Tibial artery (tissue), 4 donors: ENCODE measurements around the gene ASPA.
"Not testable (repeated sequence)": the region's sequence is repeated elsewhere in the genome, so short reads cannot be mapped to it uniquely, and the experiment has no call there.

Experiments used
- DNase-seq, 2 donors: peaks; one replicate each; pipeline ENCODE4 v3.0.0-alpha.2; 2019
- H3K27ac ChIP-seq, 2 donors: fragments of 200-600 bp; sonication (generic) in 1 of 2; 1 replicate in 1 of 2; 2 replicates in 1 of 2; pipeline ENCODE4 v1.5.1; 2018 to 2019; ENCODE audit warnings: mild to moderate bottlenecking in 1 of 2
- H3K27me3 ChIP-seq, 2 donors: fragments of 200-600 bp; sonication (generic) in 1 of 2; one replicate each; pipeline versions ENCODE4 v1.5.1 to v1.6.0; 2016 to 2019
- H3K36me3 ChIP-seq, 3 donors: fragments of 200-600 bp; sonication (generic) in 2 of 3; one replicate each; pipeline ENCODE4 v1.5.1; 2016 to 2019; ENCODE audit warnings: mild to moderate bottlenecking in 2 of 3
- H3K4me1 ChIP-seq, 4 donors: fragments of 200-600 bp; sonication (generic) in 2 of 4; 1 replicate in 3 of 4; 2 replicates in 1 of 4; pipeline ENCODE4 v1.5.1; 2016 to 2019
- H3K4me3 ChIP-seq, 2 donors: fragments of 200-600 bp; sonication (generic) in 1 of 2; 1 replicate in 1 of 2; 2 replicates in 1 of 2; pipeline ENCODE4 v1.5.1; 2018 to 2019; ENCODE audit warnings: mild to moderate bottlenecking in 2 of 2
- H3K9me3 ChIP-seq, 3 donors: fragments of 200-600 bp; sonication (generic) in 1 of 3; one replicate each; pipeline ENCODE4 v1.5.1; 2016 to 2019
- CTCF ChIP-seq, 2 experiments: fragments of 200-600 bp in 1 of 2; fragments of 450-650 bp in 1 of 2; IDR thresholded peaks; one replicate each; pipeline ENCODE4 v1.5.1; 2017 to 2019; ENCODE audit warnings: antibody characterized with exemption in 2 of 2, mild to moderate bottlenecking in 1 of 2, moderate library complexity in 1 of 2
- intact Hi-C: fragments of 100-400 bp; cut with DNase I; formaldehyde crosslinking; loops from one replicate; pipeline ENCODE4 v1.15.0; 2023; ENCODE audit warnings: low total_unique reads

Gene ASPA

DNA sequence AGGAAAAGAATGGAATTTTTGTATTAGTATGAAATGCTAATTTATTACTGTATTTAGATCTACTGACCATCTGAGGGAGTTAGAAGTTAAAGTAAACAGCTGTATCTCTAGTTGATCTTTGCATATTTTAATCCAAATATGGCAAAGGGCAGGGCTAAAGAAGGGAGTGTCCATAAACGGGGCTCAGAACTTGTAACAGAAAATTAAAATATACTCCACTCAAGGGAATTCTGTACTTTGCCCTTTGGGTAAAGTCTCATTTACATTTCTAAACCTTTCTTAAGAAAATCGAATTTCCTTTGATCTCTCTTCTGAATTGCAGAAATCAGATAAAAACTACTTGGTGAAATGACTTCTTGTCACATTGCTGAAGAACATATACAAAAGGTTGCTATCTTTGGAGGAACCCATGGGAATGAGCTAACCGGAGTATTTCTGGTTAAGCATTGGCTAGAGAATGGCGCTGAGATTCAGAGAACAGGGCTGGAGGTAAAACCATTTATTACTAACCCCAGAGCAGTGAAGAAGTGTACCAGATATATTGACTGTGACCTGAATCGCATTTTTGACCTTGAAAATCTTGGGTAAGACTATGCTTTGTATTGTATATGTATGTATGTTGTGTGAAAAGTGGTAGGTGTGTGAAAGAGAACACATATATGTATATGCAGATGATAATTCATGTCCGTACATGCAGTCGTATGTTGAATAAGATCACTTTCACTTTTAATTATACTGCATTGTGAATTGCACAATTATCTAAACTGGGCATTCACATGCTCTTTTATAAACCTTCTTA is at the start of gene ASPA:
Gene ASPA, plus strand, starts transcription at position 186 of the 799 bp plus-strand sequence. Its CDS starts 163 bp downstream, at position 349.
- TF ChIP-seq CTCF (IDR thresholded peaks at IDR 0.05): no peak
- Histone ChIP-seq H3K4me3 (peak within 1 kb of the TSS; percentile 24 to 38), H3K27me3 (no peaks in the 10 kb centered on the region), H3K9me3 (no peaks in the 10 kb centered on the region), H3K4me1 (peaks cover 0 to 7% (median 0%) of the 10 kb centered on the region in 4 donors), H3K27ac (no peak within 1 kb of the TSS), H3K36me3 (no peaks in the 10 kb centered on the region)
- DNase-seq: no peak
- intact Hi-C loops: no loop called here

- H3K4me1 ChIP-seq, H3K27me3 ChIP-seq, H3K27ac ChIP-seq, DNase-seq, H3K4me3 ChIP-seq, H3K36me3 ChIP-seq, intact Hi-C loops, H3K9me3 ChIP-seq: not testable (repeated sequence)
Observed at GRCh38 chr17:3433215-3433614, 42.6 kb upstream of the ASPA start.

- intact Hi-C loops: no loop called here
- no peaks in the 10 kb centered on the region for H3K4me1 ChIP-seq
- no peak within 1 kb of the TSS for H3K4me3 ChIP-seq
- no peak for DNase-seq
- peaks cover 0 to 1% (median 0%) of the 10 kb centered on the region in 3 donors for H3K9me3 ChIP-seq
- no peak for TF ChIP-seq CTCF (IDR thresholded peaks at IDR 0.05)
- H3K27me3 ChIP-seq: no peaks in the 10 kb centered on the region
- H3K27ac ChIP-seq: no peak within 1 kb of the TSS
- no peaks in the 10 kb centered on the region for H3K36me3 ChIP-seq
Observed at GRCh38 chr17:3433741-3434140, 42.1 kb upstream of the ASPA start, which contains the start of gene OR1E2. OR1E2 (minus strand) TSS chr17:3433841; CDS start chr17:3433841, 0 bp downstream.

DNA sequence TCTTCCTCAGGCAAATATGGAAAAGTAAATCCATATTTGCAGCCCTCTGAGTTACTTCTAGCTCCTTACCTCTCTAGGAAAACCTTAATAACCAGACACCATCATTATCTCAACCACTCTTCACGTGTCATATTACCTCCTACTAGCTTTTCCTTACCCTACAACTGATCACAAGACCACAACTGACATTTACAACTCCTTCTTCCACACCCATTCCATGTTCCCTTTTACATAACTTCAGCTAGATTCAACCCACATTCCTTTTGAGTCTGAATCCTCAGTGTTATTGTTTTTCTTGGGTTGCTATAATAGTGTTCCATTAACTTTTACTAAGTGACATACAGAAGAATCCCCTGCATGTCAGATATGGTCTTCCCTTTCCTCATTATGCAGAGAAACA is 37.4 kb upstream of the ASPA start:
- H3K4me3 ChIP-seq: no peak overlapping the region

GRCh38 chr17:3440451-3440850 is 35.3 kb upstream of the ASPA start:
- Histone ChIP-seq H3K4me3 (no peak overlapping the region), H3K4me1 (no peaks in the 10 kb centered on the region), H3K27me3 (no peaks in the 10 kb centered on the region), H3K9me3 (no peaks in the 10 kb centered on the region), H3K27ac (no peak overlapping the region), H3K36me3 (no peaks in the 10 kb centered on the region)
- intact Hi-C loops: no loop called here
- no peak for DNase-seq
- TF ChIP-seq CTCF (IDR thresholded peaks at IDR 0.05): no peak

More for the DNA sequence above, 37.4 kb upstream of the ASPA start:
- TF ChIP-seq CTCF (IDR thresholded peaks at IDR 0.05): no peak
- no peak for DNase-seq
- no peaks in the 10 kb centered on the region for H3K36me3 ChIP-seq
- no peaks in the 10 kb centered on the region for H3K9me3 ChIP-seq
- H3K27ac ChIP-seq: no peak overlapping the region
- H3K4me1 ChIP-seq: no peaks in the 10 kb centered on the region
- no peaks in the 10 kb centered on the region for H3K27me3 ChIP-seq
- intact Hi-C loops: no loop called here

- Histone ChIP-seq H3K36me3 (no peaks in the 10 kb centered on the region), H3K4me1 (no peaks in the 10 kb centered on the region), H3K4me3 (no peak overlapping the region), H3K9me3 (no peaks in the 10 kb centered on the region), H3K27me3 (no peaks in the 10 kb centered on the region), H3K27ac (no peak overlapping the region)
- TF ChIP-seq CTCF (IDR thresholded peaks at IDR 0.05): no peak
- intact Hi-C loops: no loop called here
- DNase-seq: no peak
Observed at GRCh38 chr17:3447625-3448024, 28.2 kb upstream of the ASPA start.
